NK-92 (cell line): ENCODE results near the gene POLD4.

Source experiments
- DNase-seq: peaks from one replicate; lab custom pipeline; 2025; ENCODE audit not compliant: unreplicated experiment; lab: John Stamatoyannopoulos, UW

Gene POLD4

DNA sequence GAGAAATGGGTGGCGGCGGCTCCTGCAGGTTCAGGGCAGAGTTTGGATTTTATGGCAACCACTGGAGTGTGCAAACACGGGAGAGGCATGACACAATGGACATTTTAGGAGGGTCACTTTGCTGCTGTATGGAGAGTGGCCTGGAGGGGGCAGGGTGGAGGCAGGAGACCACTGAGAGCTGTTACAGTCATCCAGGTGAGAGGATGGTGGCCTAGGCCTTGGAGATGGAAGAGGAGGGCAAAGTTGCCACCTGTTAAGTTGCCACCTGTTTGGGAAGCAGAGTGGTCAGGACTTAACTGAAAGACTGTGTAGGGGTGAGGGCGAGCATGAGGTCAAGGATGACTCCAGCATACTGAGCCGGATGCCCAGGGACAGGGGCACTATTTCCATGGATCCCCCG is 36.1 kb upstream of the POLD4 start:
- no peak for DNase-seq

DNA sequence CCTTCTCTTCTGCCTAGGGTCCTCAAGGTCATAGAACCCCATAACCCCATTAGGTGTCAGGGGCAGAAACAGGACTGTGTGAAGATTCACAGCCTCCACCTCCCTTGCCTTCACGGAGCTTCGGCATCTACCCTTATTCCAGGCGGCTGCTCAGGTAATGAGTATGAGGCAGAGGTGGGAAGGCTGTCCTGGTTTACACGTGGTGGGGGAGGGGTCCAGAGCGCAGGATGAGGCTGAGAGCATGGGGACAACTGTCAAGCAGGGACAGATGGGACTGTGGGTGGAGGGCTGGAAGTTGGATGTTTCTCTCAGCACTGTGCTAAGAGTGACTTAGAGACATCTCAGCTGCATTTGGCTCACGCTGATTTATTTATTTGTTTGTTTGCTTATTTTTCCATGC is 34.2 kb upstream of the POLD4 start:
- no peak for DNase-seq

DNA sequence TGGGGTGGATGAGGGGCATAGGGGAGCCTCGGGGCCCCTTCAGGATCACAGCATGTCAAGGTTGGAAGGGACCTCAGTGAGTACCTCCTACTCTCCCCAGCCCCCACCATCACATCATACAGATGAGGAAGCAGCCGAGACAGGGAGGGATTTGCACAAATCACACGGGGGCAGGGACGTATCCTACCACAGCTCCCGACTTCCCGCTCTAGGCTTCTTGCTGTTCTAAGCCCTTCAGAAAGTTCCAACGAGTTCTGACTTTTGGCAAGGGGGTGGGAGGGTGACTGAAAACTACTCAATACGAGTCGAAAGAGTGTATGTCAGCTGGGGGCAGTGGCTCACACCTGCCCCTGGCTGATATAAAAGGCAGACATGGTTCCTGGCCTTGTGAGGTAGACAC is 33.7 kb upstream of the POLD4 start:
- DNase-seq = no peak

DNA sequence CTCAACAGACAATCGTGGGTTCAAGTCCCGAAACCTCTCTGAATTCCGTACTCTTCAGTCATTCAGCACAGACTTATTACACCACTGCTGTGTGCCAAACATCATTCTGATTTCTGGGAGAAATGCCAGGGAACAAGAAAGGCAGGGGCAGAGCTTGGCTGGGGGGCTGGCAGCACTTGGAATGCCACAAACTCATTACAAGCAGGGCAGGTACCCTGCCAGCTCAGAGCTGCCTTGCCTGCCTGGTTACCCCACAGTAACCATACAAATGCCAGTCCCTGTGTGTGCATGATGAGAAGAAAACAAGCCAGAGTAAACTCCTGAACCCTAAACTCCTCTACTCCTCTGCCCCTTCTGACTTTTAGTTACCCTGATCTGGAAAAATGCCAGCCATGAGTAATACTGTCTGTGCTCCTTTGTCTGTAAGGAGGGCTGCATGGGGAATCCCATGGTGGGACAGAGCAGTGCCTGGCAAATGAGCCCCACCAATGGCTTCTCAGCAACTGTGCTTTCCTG is 31.6 kb upstream of the POLD4 start:
- no peak for DNase-seq

DNA sequence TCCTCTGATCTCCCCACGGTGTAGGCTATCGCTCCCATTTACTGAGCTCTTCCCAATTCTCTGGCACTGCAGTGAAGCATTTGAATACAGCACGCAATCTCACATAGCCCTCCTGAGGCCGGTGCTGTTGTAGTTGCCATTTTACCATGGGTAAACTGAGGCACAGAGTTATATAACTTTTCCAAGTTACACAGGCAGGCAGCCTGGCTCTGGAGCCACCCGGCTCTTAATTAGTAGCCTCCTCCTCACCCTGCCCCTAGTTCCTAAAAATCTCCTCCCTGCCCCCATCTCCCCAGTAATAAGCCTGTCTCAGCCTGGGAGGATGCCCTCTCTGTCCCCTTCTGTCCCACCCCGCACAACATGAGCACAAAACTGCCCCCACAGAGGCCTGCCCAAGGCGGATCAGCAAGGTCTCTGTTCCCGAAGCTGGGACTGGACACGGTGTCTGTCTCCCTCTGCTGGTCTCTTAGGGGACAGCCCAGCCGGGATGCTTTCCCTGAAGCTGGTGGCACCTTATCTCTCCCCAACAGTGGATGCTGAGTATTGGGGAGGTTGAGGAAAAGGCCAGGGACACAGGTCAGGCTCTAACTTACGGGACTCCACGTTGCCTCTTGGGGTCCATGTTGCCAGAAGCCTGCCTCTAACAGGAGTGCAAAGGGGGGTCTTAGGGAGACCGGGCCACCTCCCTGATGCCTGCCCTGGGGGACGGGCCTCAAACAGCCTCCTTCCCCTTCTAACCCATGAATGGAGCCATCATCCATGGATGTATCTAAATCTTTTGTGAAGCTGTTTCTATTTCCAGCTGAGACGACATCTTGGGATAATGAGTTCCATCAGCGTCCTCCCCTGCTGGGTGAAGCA is 29.2 kb upstream of the POLD4 start:
- DNase-seq = no peak

DNA sequence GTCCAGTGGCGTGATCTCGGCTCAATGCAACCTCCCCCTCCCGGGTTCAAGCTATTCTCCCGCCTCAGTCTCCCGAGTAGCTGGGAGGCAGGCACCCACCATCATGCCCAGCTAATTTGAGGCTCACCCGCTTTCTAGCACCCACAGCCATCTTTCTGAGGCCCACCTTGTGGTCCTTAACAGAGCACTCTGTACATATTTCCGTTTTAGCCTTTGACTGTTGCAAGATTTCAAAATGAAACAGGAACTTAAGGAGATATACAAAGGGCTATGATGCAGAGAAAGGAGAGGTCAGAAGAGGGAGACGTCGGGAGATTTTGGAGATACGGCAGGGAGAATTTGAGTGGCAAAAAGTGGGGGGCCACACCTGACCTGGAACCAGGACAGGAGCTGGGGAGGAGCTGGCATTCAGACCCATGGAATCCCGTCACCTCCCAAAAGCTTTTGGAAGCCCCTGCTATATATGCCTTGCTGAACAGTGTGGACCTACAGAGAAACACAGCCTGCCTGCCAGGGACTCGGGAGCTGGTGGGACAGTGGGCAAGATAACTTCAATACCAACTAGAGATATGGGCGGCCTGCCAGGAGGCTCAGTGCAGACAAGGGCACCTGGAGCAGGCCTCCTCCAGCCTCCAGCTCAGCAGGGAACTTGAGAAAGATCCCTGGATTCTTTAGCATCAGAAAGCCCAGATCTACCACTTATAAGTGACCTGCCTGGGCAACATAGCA is 28.1 kb upstream of the POLD4 start:
- DNase-seq = no peak

DNA sequence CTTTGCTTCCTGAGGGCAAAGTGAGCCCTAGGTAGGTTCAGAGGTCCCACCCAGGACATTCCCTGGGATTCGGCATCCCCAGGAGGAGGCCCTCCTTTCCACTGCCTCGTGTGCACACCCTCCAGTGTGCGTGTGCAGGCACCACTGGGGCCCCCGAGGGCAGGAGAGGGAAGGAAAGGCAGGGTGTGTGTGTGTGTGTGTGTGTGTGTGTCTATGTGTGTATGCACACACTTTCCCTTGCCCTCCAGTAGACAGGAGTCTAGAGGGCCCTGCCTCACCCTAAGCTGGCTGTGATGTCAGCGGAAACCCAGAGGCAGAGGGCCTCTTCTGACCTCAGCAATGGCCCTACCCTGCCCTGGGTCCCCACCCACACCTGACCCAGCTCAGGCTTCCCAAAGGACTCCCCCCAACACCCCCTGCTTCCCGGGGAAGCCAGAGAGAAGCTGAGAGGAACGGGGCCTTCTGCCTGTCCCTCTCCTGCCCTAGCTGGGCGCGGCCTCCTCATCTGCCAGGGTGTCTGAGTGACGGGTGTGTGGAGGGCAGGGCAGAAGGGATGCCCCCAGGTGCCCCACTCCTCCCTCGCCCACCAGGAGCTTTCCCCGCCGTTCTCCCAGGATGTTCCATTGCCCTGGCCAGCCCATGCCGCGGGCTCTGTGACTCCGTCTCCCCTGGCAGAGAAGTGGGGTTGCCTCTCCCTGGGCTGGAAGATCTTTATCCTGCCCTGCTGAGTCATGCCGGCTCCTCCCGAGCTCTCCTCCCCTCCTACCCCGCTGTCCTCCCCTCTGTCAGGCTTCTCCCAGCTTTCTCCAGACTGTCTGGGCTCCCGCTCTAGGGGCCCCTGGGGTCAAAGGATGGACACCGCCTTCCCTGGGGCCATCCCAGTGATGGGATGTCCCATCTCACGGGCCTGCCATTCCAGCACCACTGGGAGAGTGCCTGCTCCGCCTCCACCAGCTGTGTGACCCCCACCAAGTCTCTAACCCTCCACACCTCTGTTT is 26.0 kb upstream of the POLD4 start:
- no peak for DNase-seq

DNA sequence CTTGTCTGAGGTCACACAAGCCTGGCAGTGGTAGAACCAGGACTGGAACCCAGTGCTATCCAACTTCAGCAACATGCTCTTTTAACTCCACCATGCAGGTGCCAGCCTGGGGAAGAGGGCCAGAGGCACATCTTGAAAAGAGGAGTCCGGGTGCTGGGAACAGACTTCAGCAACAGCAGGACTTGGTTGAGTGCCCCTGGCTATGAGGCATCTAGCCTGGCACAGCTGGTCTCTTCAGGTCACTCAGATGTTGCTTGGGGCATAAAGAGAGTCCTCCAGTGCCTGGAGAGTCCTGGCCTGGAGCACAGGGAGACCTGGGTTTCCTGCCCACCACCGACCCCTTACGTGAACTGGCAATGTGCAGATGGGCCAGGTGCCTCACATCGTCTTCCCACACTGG is 25.2 kb upstream of the POLD4 start:
- no peak for DNase-seq

DNA sequence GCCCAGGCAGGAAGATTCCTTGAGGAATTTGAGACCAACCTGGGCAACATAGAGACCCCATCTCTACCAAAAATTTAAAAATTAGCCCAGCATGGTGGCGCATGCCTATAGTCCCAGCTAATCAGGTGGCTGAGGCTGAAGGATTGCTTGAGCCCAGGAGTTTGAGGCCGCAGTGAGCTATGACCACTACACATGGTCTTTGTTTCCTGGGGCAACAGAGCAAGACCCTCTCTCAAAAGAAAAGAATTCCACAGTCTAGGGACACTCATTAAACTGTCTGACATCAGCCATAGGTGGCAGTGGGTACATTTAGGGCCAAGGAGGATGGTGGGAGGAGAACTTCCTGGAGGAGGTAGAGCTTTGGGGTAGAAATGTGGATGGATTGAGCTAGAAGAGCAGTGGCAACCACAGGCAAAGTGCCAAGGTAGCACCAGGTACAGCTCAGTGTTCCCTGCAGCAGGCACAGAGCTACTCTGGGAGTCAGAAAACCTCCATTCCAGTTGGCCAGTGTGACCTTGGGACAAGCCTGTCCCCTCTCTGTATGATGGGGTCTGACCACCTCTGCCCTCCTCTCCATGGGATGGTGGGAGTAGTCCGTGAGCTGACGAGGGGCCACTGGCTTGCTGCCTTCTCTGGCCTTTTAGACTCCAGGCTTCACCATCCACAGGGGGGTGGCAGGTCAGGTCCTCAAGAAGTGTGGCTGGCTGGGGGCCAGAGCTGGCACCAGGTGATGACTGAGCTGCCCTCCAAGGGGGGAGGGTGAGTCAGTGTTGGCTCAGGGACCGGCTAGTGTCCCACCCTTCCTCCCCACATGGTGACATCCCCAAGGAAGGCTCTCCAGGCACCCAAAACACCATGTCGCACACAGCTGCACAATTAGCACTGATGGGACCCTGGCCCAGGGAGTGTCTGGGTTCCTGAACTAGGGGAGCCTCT is 23.8 kb upstream of the POLD4 start:
- DNase-seq = no peak

DNA sequence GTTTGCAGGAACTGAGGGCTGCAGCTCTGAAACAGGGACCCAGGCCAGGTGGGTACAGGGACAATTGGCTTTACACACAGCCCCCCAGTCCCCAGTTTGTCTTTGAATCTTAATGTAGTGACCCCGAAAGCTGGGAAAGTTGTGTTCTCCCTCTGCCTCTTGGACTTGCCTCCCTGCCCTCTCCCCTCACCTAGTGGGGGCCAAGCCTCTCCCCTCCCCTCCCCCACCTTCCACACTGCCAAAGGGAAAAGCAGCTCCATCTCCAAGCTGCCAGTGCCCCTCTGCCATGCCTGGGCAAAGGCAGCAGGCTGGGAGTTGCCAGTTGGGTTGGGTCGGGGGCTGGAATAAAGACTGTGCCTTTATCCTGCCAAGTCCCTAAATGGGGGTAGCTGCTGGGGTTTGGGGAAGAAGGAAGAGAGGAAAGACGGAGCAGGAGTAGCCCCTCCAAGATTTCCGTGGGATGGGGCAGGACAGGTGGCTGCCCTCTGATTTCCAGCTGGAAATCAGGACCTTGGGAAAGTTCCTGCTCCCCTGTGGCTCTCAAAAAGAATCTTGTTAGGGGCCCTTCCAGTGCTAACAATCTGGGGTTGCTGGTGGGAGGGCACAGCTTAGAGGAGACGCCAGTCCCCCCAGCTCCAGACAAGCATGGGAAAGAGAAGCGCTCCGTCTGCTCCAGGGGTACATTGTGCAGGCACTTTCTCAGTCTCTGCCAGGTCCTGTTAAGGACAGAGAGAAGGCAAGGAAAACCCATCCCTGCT is 22.9 kb upstream of the POLD4 start:
- no peak for DNase-seq

DNA sequence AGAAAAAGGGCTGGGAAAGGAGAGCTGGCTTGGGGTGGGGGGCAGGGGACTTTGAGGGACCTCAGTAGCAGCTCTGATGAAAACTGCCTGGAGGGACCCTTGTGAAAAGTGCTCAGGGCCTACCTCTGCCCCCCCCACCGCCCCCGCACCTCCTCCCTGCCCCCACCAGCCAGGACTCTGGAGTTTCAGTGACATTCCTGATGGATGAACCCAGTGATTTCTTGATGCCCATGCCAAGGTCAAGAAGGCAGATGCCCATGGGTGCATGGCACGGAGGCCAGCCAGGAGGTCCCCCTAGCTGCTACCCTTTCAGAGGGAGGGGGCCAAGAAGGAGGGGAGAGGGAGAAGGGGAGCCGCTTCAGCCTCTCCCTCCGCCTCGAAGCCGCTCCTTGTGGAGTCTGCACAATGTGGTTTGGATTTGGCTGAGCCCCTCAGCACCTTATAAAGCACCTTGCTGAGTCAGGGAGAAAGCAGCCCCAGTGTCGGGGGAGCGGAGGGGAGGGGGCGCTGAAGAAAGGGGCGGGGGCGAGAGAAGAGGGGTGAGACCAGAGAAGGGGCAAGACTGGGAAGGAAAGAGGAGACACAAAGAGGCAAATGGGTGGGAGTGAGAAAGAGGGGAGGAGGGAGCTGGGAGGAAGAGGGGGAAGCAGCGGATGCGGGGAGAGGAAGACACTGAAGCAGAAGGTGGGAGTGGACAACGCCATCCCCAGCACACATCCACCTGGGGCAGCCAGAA is 22.1 kb upstream of the POLD4 start:
- DNase-seq = no peak

DNA sequence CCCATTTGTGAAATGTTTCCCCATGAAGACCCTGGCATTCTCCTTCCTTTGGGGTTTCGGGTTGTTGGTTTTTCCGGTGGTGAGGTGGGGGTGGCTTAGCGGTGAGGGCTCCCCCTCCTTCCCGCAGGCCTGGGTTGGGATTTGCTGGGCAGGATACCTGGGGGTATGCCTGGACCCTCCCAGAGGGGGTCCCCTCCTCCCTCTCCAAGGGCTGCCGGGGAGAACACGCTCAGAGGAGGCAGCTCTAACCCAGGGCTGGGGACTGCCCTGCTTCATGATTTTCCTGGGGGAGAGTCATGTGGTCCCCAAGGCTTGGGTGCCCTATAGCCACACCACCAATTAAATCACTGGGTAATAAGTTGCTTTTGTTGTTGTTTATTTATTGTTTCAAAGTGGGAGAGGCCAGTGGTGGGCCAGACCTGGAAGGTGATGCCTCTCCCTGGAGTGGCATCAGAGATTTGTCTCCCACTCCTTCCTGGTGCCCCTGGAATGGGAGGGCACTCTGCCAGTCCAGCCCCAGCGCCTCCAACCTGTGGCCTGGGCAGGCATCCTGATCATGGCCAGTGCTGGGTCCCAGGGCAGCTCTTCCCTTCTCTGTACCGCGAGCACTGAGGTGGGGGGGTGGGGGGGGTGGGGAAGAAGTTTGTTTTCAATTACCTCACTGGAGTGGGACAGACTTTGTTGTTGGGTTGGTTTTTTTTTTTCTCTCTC is 21.4 kb upstream of the POLD4 start:
- no peak for DNase-seq

DNA sequence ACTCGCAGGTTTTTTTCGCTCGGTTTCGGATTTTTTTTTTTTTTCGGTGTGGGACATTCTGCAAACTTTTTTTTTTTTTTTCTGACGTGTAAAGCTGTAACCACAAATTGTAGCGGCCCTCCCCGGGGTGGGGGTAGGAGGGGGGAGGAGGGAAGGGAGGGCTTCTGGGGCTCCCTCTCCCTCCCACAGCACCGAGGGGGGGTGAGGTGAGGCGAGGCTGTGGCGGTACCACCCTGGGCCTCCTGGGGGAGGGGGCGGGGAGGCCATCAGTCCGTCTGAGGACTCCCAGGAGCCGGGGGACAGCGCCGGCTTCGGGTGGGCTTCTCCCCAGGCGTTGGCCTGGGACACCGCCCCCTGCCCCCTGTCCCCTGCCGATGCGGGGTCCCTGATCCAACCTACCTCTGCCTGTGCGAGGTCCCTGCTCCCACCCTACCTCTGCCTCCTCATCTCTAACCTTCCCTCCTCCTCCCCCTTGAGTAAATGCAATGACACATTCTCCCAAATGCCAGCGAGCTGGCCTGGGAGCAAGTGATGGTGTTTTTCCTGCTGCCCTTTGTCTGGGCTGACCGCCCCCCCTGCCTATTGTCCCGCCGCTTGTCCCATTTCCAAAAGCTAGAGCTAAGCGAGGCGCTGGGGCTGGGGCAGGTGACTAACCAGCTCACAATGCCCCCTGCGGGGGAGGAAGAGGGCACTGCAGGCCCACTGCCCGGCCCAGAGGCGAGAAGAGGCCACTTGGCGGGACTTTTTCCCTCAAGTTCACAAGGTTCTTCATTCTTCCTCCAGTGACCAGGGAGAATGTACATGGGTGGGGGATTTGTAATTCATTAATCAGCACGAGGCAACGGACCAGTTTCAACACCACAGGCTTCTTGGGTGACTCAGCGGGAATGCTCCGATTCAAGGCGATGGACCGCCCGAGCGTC is 20.6 kb upstream of the POLD4 start:
- peak; percentile 30 for DNase-seq

DNA sequence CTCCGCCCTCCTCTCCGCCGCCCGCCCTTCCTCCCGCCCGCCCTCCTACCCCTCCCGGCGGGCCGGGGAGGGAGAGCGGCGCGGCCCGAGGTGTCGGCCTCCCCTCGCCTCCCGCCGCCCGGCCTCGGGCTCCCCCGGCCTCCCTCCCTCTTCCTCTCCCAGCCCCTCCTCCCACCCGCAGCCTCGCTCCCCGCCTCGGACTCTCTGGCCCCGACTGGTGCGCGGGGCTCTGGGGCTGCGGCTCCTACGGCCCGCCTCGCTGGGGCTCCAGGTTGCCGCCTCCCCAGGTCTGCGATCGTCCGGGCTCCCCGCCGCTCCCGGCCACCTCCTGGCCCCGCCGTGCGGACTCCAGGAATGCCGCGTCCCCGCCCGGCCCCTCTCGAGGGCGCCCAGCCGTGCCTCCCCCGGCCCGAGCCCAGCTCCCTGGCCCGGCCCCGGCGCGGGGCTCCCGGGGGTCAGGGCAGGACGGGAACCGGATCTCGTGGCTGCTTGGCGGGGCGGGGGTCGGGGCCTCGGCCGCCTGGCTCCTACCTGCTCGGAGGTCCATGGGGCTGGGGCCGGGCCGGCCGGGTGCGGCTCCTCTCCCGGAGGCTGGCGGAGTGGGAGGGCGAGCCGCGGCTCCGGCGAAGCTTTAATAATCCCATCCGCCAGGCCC is 19.8 kb upstream of the POLD4 start, which contains the start of gene CLCF1:
Gene CLCF1 (minus strand): TSS at position 606 of the 655 bp plus-strand sequence. CDS start 59 bp downstream, at position 547.
- DNase-seq = no peak

DNA sequence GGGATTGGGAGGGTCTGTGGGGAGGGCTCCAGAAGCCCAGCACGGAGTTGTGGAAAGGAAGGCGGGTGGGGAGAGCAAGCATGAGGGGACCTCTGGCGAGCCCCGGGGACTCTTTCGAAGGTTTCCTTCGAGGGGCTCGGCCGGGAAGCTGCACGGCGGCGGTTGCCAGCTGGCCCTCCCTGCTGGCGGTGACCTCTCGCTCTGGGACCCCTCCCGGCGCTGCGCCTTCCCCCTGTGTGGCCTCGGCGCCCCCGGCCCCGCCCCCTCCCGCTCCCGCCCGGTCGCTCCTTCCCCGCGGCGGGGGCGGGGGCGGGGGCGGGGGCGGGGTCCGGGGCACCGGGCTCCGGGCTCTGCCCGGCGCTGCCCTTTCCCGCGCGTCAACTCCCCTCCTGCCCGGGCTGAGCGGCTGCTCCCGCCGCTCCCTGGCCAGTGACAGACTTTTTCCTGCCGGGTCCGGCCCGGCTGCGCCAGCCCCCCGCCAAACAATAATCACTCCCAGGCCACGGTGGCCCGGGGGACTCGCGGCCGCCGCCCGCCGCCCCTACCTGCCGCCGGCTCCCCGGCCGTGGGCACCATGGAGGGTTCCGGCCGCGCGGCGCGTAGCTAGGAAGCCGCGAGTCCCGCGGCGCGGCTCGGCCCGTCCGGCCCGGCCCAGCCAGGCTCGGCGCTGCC is 19.1 kb upstream of the POLD4 start:
- no peak for DNase-seq

DNA sequence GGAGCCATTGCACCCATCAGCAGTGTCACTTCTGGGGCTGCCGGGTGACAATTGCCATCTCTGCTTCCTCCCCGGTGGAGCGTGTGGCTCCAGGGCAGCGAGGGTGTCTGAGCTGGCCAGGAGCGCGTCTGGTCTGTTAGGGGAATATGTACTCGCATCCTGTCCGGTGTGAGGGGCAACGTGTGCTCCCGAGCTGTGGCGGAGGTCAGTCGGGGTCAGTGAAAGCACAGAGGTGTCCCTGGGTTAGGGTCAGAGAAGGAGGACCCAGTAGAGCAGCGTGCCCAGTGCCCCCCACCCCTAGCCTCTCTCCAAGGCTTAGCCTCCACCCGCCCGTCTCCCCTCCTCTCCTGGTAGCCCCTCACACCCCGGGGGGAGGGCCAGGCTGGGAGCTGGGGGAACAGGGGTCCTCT is 18.6 kb upstream of the POLD4 start:
- DNase-seq = no peak
